CD4-positive, alpha-beta T cell (primary cell): ENCODE measurements around the gene PKP4. TPM values are rescaled to one million over a fixed set of nuclear protein-coding genes. Genes with fewer than 3 reads are reported as not detected.
"Not testable (repeated sequence)": the region's sequence is repeated elsewhere in the genome, so short reads cannot be mapped to it uniquely, and the experiment has no call there.

Experiments used
- ATAC-seq: fragments of 200-7000 bp; cut with Tn5 transposase; one replicate; pipeline ENCODE4 v1.10.0; 2022; ENCODE audit warnings: mild to moderate bottlenecking; ENCODE audit not compliant: poor library complexity
- CTCF ChIA-PET: fragments of 350-600 bp; sonication (Branson Sonifier 250); formaldehyde crosslinking; loops from one replicate; lab custom pipeline; 2021; ENCODE audit warnings: antibody characterized with exemption, inconsistent platforms; lab: Charles Lee
- POLR2A ChIA-PET: fragments of 350-600 bp; sonication (Branson Sonifier 250); formaldehyde crosslinking; loops from one replicate; lab custom pipeline; 2021; ENCODE audit warnings: antibody characterized with exemption, inconsistent platforms; lab: Charles Lee
- DNase-seq, 14 experiments: peaks; one replicate each; pipeline ENCODE4 v3.0.0-alpha.2; 2013 to 2020; ENCODE audit warnings: mixed read lengths in 2 of 14
- H3K27ac ChIP-seq, 2 donors: one replicate each; pipeline versions ENCODE4 v1.5.1 to v1.7.0; 2013; ENCODE audit warnings: low read length in 2 of 2, low read depth in 1 of 2, mild to moderate bottlenecking in 1 of 2
- H3K27me3 ChIP-seq, 2 experiments: 1 replicate in 1 of 2; 2 replicates in 1 of 2; pipeline versions ENCODE4 v1.6.1 to v1.7.0; 2013; ENCODE audit warnings: low read length in 2 of 2, control low read depth in 1 of 2, mild to moderate bottlenecking in 1 of 2, moderate library complexity in 1 of 2; ENCODE audit not compliant: insufficient read depth in 2 of 2, control insufficient read depth in 1 of 2
- H3K36me3 ChIP-seq: one replicate; pipeline ENCODE4 v1.6.1; 2013; ENCODE audit warnings: low read length, control low read depth; ENCODE audit not compliant: insufficient read depth
- H3K4me1 ChIP-seq: one replicate; pipeline ENCODE4 v1.6.1; 2013; ENCODE audit warnings: low read length, control low read depth; ENCODE audit not compliant: insufficient read depth
- H3K4me3 ChIP-seq: one replicate; pipeline ENCODE4 v1.5.1; 2013; ENCODE audit warnings: mild to moderate bottlenecking, low read length, moderate library complexity
- H3K9me3 ChIP-seq, 2 experiments: 1 replicate in 1 of 2; 2 replicates in 1 of 2; pipeline versions ENCODE4 v1.6.1 to v1.7.0; 2013; ENCODE audit warnings: low read length in 2 of 2, mild to moderate bottlenecking in 2 of 2, control low read depth in 1 of 2, moderate library complexity in 1 of 2; ENCODE audit not compliant: control insufficient read depth in 1 of 2, insufficient read depth in 1 of 2
- H3K27ac Mint-ChIP-seq: one replicate; pipeline ENCODE4 v1.8.0; 2020; ENCODE audit warnings: mixed read lengths
- H3K27me3 Mint-ChIP-seq: one replicate; pipeline ENCODE4 v1.8.0; 2021; ENCODE audit warnings: mixed read lengths
- H3K36me3 Mint-ChIP-seq: one replicate; pipeline ENCODE4 v1.8.0; 2021; ENCODE audit warnings: low read depth, mixed read lengths
- H3K4me1 Mint-ChIP-seq: one replicate; pipeline ENCODE4 v1.8.0; 2021; ENCODE audit warnings: low read depth, mixed read lengths
- H3K4me3 Mint-ChIP-seq: one replicate; pipeline ENCODE4 v1.8.0; 2020; ENCODE audit warnings: mild to moderate bottlenecking, mixed read lengths
- H3K9me3 Mint-ChIP-seq: one replicate; pipeline ENCODE4 v1.8.0; 2020; ENCODE audit warnings: mixed read lengths
- intact Hi-C, 2 experiments: fragments of 100-400 bp; cut with DNase I in 1 of 2; cut with micrococcal nuclease in 1 of 2; formaldehyde crosslinking; loops; one replicate each; pipeline versions ENCODE4 v1.15.1 to v1.9.0; 2023 to 2025; cut with DNase I, micrococcal nuclease
- total RNA-seq, 174 experiments: library from RNA in 2 of 174; stranded (reverse) in 2 of 174; gene quantifications; one replicate each; pipeline ENCODE4 v1.2.3 and lab custom pipeline; 2021 to 2026
- TF ChIP-seq, protein P1 (sequence below): fragments of 200-600 bp; IDR thresholded peaks from one replicate; pipeline ENCODE4 v1.8.0; 2022; ENCODE audit warnings: antibody characterized with exemption, mild to moderate bottlenecking

Gene PKP4
- total RNA-seq, 2 experiments from 2014 or later, result 10.8 to 14.6 TPM

DNA sequence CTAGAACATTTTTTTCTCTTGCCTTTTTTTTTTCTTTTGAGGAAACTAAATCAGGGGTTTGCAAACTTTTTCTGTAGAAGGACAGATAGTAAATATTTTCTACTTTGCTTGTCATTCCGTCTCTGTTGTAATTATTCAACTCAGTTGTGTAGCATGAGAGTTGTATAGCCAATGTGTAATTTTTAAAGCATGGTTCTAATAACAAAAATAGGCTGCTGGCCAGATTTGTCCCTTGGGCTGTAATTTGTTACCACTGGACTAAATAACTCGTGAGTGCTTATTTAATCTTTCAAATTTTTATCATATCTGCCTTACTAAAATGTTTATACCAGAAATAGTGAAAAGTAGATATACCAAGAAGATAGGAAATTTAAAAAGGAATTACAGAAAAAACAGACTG lies 43.2 kb upstream of the PKP4 start:
- CTCF ChIA-PET, result no interaction called here
- ATAC-seq, result no peak
- intact Hi-C loops, result no loop called here

DNA sequence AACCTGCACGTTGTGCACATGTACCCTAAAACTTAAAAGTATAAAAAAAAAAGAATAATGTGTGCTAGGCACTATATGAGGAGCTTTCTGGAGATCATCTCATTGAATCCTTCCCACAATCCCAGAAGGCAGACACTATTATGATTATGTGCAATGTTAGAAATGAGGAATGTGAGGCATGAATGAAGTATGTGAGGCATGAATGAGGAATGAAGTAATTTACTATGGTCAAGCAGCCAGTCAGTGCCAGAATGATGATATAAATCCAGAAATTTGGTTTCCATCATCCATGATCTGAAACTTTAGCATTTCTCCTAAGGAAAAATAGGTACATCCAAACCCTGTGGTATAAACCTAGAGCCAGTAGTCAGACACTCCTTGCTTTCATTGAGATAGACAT lies 42.2 kb upstream of the PKP4 start:
- ATAC-seq, result no peak
- CTCF ChIA-PET, result no interaction called here
- peaks cover 19% of the 10 kb centered on the region for H3K27me3 Mint-ChIP-seq

More for the DNA sequence above, 43.2 kb upstream of the PKP4 start:
- Mint-ChIP-seq H3K27me3 (peaks cover 19% of the 10 kb centered on the region), H3K4me3 (no peak overlapping the region), H3K9me3 (peaks cover 13% of the 10 kb centered on the region), H3K27ac (no peak overlapping the region), H3K4me1 (no peaks in the 10 kb centered on the region), H3K36me3 (no peaks in the 10 kb centered on the region)
- H3K27me3 ChIP-seq, result peaks cover 0 to 5% of the 10 kb centered on the region in 2 experiments
- H3K4me1 ChIP-seq, result no peaks in the 10 kb centered on the region
- TF ChIP-seq, protein P1, sequence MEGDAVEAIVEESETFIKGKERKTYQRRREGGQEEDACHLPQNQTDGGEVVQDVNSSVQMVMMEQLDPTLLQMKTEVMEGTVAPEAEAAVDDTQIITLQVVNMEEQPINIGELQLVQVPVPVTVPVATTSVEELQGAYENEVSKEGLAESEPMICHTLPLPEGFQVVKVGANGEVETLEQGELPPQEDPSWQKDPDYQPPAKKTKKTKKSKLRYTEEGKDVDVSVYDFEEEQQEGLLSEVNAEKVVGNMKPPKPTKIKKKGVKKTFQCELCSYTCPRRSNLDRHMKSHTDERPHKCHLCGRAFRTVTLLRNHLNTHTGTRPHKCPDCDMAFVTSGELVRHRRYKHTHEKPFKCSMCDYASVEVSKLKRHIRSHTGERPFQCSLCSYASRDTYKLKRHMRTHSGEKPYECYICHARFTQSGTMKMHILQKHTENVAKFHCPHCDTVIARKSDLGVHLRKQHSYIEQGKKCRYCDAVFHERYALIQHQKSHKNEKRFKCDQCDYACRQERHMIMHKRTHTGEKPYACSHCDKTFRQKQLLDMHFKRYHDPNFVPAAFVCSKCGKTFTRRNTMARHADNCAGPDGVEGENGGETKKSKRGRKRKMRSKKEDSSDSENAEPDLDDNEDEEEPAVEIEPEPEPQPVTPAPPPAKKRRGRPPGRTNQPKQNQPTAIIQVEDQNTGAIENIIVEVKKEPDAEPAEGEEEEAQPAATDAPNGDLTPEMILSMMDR, result no peak
- H3K27ac ChIP-seq, result no peak overlapping the region
- DNase-seq, result no peak
- H3K9me3 ChIP-seq, result peaks cover 11 to 24% of the 10 kb centered on the region in 2 experiments
- POLR2A ChIA-PET, result no interaction called here
- H3K36me3 ChIP-seq, result no peaks in the 10 kb centered on the region
- no peak overlapping the region for H3K4me3 ChIP-seq

DNA sequence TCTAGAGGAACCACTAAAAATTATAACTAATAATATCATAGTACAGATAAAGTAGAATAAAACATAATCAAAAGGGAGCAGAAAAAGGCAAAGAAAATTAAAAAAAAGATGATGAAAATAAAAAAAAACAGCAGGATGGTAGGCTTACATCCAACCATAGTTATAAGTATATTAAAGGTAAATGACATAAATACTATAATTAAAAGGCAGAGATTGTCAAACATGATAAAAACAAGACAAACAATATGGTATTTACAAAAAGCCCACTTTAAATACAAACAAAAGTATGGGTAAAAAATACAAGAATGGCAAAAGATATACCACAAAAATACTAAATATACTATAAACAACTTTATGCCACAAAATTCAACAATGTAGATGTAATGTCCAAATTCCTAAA lies 24.6 kb upstream of the PKP4 start:
- TF ChIP-seq, protein P1, result no peak
- Histone ChIP-seq H3K27ac (no peak overlapping the region), H3K27me3 (no peaks in the 10 kb centered on the region), H3K9me3 (peaks cover 6 to 7% of the 10 kb centered on the region in 2 experiments), H3K4me3 (no peak overlapping the region), H3K4me1 (no peaks in the 10 kb centered on the region), H3K36me3 (no peaks in the 10 kb centered on the region)
- H3K9me3 Mint-ChIP-seq, result peaks cover 18% of the 10 kb centered on the region
- no peaks in the 10 kb centered on the region for H3K36me3 Mint-ChIP-seq
- peaks cover 13% of the 10 kb centered on the region for H3K27me3 Mint-ChIP-seq
- no peak for ATAC-seq
- H3K27ac Mint-ChIP-seq, result no peak overlapping the region
- H3K4me1 Mint-ChIP-seq, result no peaks in the 10 kb centered on the region
- no peak overlapping the region for H3K4me3 Mint-ChIP-seq
- DNase-seq, result no peak
- intact Hi-C loops, result no loop called here
- POLR2A ChIA-PET, result no interaction called here
- CTCF ChIA-PET, result no interaction called here

More for the DNA sequence above, 42.2 kb upstream of the PKP4 start:
- no peaks in the 10 kb centered on the region for H3K36me3 ChIP-seq
- H3K4me1 ChIP-seq, result no peaks in the 10 kb centered on the region
- H3K27me3 ChIP-seq, result peaks cover 0 to 5% of the 10 kb centered on the region in 2 experiments
- TF ChIP-seq, protein P1, result no peak
- POLR2A ChIA-PET, result no interaction called here
- intact Hi-C loops, result no loop called here
- no peak overlapping the region for H3K27ac Mint-ChIP-seq
- H3K9me3 ChIP-seq, result peaks cover 11 to 24% of the 10 kb centered on the region in 2 experiments
- no peak overlapping the region for H3K4me3 Mint-ChIP-seq
- H3K4me1 Mint-ChIP-seq, result no peaks in the 10 kb centered on the region
- H3K9me3 Mint-ChIP-seq, result peaks cover 13% of the 10 kb centered on the region
- no peaks in the 10 kb centered on the region for H3K36me3 Mint-ChIP-seq
- no peak for DNase-seq
- no peak overlapping the region for H3K4me3 ChIP-seq
- no peak overlapping the region for H3K27ac ChIP-seq

DNA sequence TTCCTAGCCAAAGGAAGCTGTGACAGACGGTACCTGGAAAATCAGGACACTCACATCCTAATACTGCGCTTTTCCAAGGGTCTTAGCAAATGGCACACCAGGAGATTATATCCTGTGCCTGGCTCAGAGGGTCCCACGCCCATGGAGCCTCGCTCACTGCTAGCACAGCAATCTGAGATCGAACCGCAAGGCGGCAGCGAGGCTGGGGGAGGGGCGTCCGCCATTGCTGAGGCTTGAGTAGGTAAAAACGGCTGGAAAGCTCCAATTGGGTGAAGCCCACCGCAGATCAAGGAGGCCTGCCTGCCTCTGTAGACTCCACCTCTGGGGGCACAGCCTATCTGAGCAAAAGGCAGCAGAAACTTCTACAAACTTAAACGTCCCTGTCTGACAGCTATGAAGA lies 23.0 kb upstream of the PKP4 start:
- H3K27ac ChIP-seq, DNase-seq, H3K4me3 ChIP-seq, H3K36me3 ChIP-seq, POLR2A ChIA-PET, ATAC-seq, H3K4me3 Mint-ChIP-seq, H3K27me3 ChIP-seq, H3K36me3 Mint-ChIP-seq, intact Hi-C loops, H3K9me3 ChIP-seq, H3K27me3 Mint-ChIP-seq, H3K27ac Mint-ChIP-seq, CTCF ChIA-PET, H3K4me1 Mint-ChIP-seq, H3K4me1 ChIP-seq: not testable (repeated sequence)
- H3K9me3 Mint-ChIP-seq, result peaks cover 12% of the 10 kb centered on the region

DNA sequence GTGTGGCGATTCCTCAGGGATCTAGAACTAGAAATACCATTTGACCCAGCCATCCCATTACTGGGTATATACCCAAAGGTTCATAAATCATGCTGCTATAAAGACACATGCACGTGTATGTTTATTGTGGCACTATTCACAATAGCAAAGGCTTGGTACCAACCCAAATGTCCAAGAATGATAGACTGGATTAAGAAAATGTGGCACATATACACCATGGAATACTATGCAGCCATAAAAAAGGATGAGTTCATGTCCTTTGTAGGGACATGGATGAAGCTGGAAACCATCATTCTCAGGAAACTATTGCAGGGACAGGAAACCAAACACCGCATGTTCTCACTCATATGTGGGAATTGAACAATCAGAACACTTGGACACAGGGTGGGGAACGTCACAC lies 17.7 kb upstream of the PKP4 start:
- H3K36me3 ChIP-seq, H3K4me3 Mint-ChIP-seq, H3K4me3 ChIP-seq, H3K27me3 Mint-ChIP-seq, CTCF ChIA-PET, intact Hi-C loops, H3K27ac Mint-ChIP-seq, H3K27me3 ChIP-seq, DNase-seq, H3K36me3 Mint-ChIP-seq, H3K9me3 ChIP-seq, H3K4me1 ChIP-seq, POLR2A ChIA-PET, ATAC-seq, H3K27ac ChIP-seq, H3K4me1 Mint-ChIP-seq: not testable (repeated sequence)
- peaks cover 12% of the 10 kb centered on the region for H3K9me3 Mint-ChIP-seq
